Smooth muscle cell (in vitro differentiated cells): Measurements from ENCODE around the gene C1QTNF8. TPM values are rescaled to one million over a fixed set of nuclear protein-coding genes. Genes with fewer than 3 reads are reported as not detected.

Experiments used
- DNase-seq: peaks from one replicate; lab custom pipeline; 2025; ENCODE audit not compliant: unreplicated experiment; lab: John Stamatoyannopoulos, UW
- H2AFZ ChIP-seq: fragments of 200-600 bp; sonication (generic); 2 replicates; pipeline ENCODE4 v1.6.0; 2016; ENCODE audit warnings: antibody characterized with exemption, low read depth, mild to moderate bottlenecking
- H3F3A ChIP-seq: fragments of 200-600 bp; sonication (generic); 2 replicates; pipeline ENCODE4 v1.6.0; 2017; ENCODE audit warnings: antibody characterized with exemption, low read depth
- H3K27ac ChIP-seq: fragments of 200-600 bp; sonication (generic); 2 replicates; pipeline ENCODE4 v1.5.1; 2016; ENCODE audit warnings: low read depth, mild to moderate bottlenecking
- H3K27me3 ChIP-seq: fragments of 200-600 bp; sonication (generic); 2 replicates; pipeline ENCODE4 v1.6.1; 2016; ENCODE audit warnings: low read depth, mild to moderate bottlenecking
- H3K36me3 ChIP-seq: fragments of 200-600 bp; sonication (generic); 2 replicates; pipeline ENCODE4 v1.5.1; 2016; ENCODE audit warnings: low read depth
- H3K4me1 ChIP-seq: fragments of 200-600 bp; sonication (generic); 2 replicates; pipeline ENCODE4 v1.5.1; 2016; ENCODE audit warnings: low read depth
- H3K4me2 ChIP-seq: fragments of 200-600 bp; sonication (generic); 2 replicates; pipeline ENCODE4 v1.6.0; 2016; ENCODE audit warnings: mild to moderate bottlenecking
- H3K4me3 ChIP-seq: fragments of 200-600 bp; sonication (generic); 2 replicates; pipeline ENCODE4 v1.5.1; 2016; ENCODE audit warnings: mild to moderate bottlenecking
- H3K79me2 ChIP-seq: fragments of 200-600 bp; sonication (generic); 2 replicates; pipeline ENCODE4 v1.6.0; 2016; ENCODE audit warnings: low read depth, mild to moderate bottlenecking
- H3K9ac ChIP-seq: fragments of 200-600 bp; sonication (generic); 2 replicates; pipeline ENCODE4 v1.6.0; 2016; ENCODE audit warnings: low read depth
- H3K9me3 ChIP-seq: fragments of 200-600 bp; sonication (generic); replicated peaks from 2 replicates; pipeline ENCODE4 v1.5.1; 2016; ENCODE audit warnings: low read depth
- H4K20me1 ChIP-seq: fragments of 200-600 bp; sonication (generic); 2 replicates; pipeline ENCODE4 v1.6.0; 2016; ENCODE audit warnings: low read depth
- CTCF ChIP-seq: fragments of 200-600 bp; sonication (generic); IDR thresholded peaks from 2 replicates; pipeline ENCODE4 v1.5.1; 2017; ENCODE audit warnings: borderline replicate concordance, mild to moderate bottlenecking, antibody characterized with exemption; ENCODE audit not compliant: insufficient read depth, poor library complexity, severe bottlenecking
- WGBS: methylation state at CpG from one replicate; pipeline ENCODE4 v1.1.7; 2016; ENCODE audit warnings: low lambda C conversion rate; 5-methylcytosine and 5-hydroxymethylcytosine counted together
- polyA plus RNA-seq: library from polyadenylated mRNA; unstranded; fragments of >200 nt; fragmentation: Nextera tagmentation; extraction: Ambion mirVana; gene quantifications from 2 replicates; pipeline ENCODE4 v1.2.1, GENCODE V29; 2016
- total RNA-seq: library from RNA; depleted of rRNA; stranded (reverse); fragments of >200 nt; gene quantifications from 2 replicates; pipeline ENCODE4 v1.2.3, GENCODE V29; 2014

Gene C1QTNF8
- total and polyA plus RNA-seq, 2 experiments from 2014 or later = not detected

- H2AFZ ChIP-seq = no peak overlapping the region
- no peaks in the 10 kb centered on the region for H4K20me1 ChIP-seq
- no peaks in the 10 kb centered on the region for H3K9me3 ChIP-seq
- H3K4me1 ChIP-seq = no peaks in the 10 kb centered on the region
- WGBS = 89% methylated on average over 12 of the region's 16 CpGs
- no peak overlapping the region for H3K4me3 ChIP-seq
- no peaks in the 10 kb centered on the region for H3F3A ChIP-seq
- no peak for DNase-seq
- no peak overlapping the region for H3K4me2 ChIP-seq
- H3K27ac ChIP-seq = no peak overlapping the region
- H3K36me3 ChIP-seq = no peaks in the 10 kb centered on the region
- no peak for TF ChIP-seq CTCF
- no peak overlapping the region for H3K9ac ChIP-seq
- no peaks in the 10 kb centered on the region for H3K79me2 ChIP-seq
- H3K27me3 ChIP-seq = peaks cover 3% of the 10 kb centered on the region
These were observed 17.4 kb upstream of the C1QTNF8 start for GRCh38 chr16:1113489-1113888.

GRCh38 chr16:1112506-1113184 is 16.6 kb upstream of the C1QTNF8 start:
- Histone ChIP-seq H3K9me3 (no peaks in the 10 kb centered on the region), H2AFZ (no peak overlapping the region), H3K4me3 (no peak overlapping the region), H4K20me1 (no peaks in the 10 kb centered on the region), H3K36me3 (no peaks in the 10 kb centered on the region), H3K27me3 (peaks cover 6% of the 10 kb centered on the region), H3K4me1 (no peaks in the 10 kb centered on the region), H3K4me2 (no peak overlapping the region), H3K27ac (no peak overlapping the region), H3K79me2 (no peaks in the 10 kb centered on the region), H3F3A (no peaks in the 10 kb centered on the region), H3K9ac (no peak overlapping the region)
- no peak for TF ChIP-seq CTCF
- DNase-seq = no peak
- 87% methylated on average over 22 of the region's 26 CpGs for WGBS

- TF ChIP-seq CTCF = no peak
- Histone ChIP-seq H3K9ac (no peak overlapping the region), H3K4me2 (no peak overlapping the region), H3K4me3 (no peak overlapping the region), H3K4me1 (no peaks in the 10 kb centered on the region), H3K27me3 (peaks cover 6% of the 10 kb centered on the region), H3K36me3 (no peaks in the 10 kb centered on the region), H2AFZ (no peak overlapping the region), H3K9me3 (no peaks in the 10 kb centered on the region), H3K27ac (no peak overlapping the region), H4K20me1 (no peaks in the 10 kb centered on the region), H3F3A (no peaks in the 10 kb centered on the region), H3K79me2 (no peaks in the 10 kb centered on the region)
- DNase-seq = no peak
- WGBS = 74% methylated on average over 19 of the region's 19 CpGs
These were observed 13.6 kb upstream of the C1QTNF8 start for GRCh38 chr16:1109648-1110047.
